GM12878 (cell line): ENCODE results near the gene MRGPRG. TPM values are rescaled to one million over a fixed set of nuclear protein-coding genes. Genes with fewer than 3 reads are reported as not detected.

Experiments used
- ATAC-seq: fragments of 200-7000 bp; cut with Tn5 transposase; 3 replicates; pipeline ENCODE4 v1.9.1; 2020; ENCODE audit warnings: mild to moderate bottlenecking, moderate library complexity
- BruUV-seq: library from RNA; stranded (reverse); fragments of 400-500 nt; replicated peaks from 2 replicates; lab custom pipeline; 2021; lab: Mats Ljungman, UMichigan
- CTCF ChIA-PET: fragments of 300-600 bp; sonication (Branson Sonifier 250); formaldehyde crosslinking; extraction: SDS; loops from one replicate; lab custom pipeline; 2021; ENCODE audit warnings: inconsistent platforms; lab: Yijun Ruan, JAX
- POLR2A ChIA-PET: fragments of 350-600 bp; formaldehyde crosslinking; extraction: SDS; loops from one replicate; lab custom pipeline; 2021; ENCODE audit warnings: inconsistent platforms; lab: Charles Lee
- RAD21 ChIA-PET: fragments of 300-600 bp; sonication (Branson Sonifier 250); formaldehyde crosslinking; loops from one replicate; lab custom pipeline; 2023; ENCODE audit warnings: antibody characterized with exemption; ENCODE audit not compliant: unreplicated experiment; lab: Charles Lee
- SMC1A ChIA-PET: fragments of 300-600 bp; sonication (Branson Sonifier 250); formaldehyde crosslinking; loops from one replicate; lab custom pipeline; 2023; ENCODE audit not compliant: unreplicated experiment, uncharacterized antibody; lab: Charles Lee
- DNase-seq: peaks from one replicate; pipeline ENCODE4 v3.0.0-alpha.2; 2011; ENCODE audit warnings: low read depth, low spot score
- FAIRE-seq: peaks from 3 replicates; lab custom pipeline; 2011; peaks lifted over from hg19 to GRCh38; lab: Jason Lieb, UNC
- H2AFZ ChIP-seq: 2 replicates; pipeline ENCODE4 v1.6.0; 2011; ENCODE audit warnings: low read depth, low read length, control low read depth; ENCODE audit not compliant: control insufficient read depth
- H3K27ac ChIP-seq: 2 replicates; pipeline ENCODE4 v1.5.1; 2011; ENCODE audit warnings: control low read depth; ENCODE audit not compliant: control insufficient read depth, insufficient read depth
- H3K27me3 ChIP-seq, 2 experiments: replicated peaks in 1 of 2; 2 replicates each; pipeline versions ENCODE4 v1.6.0 to v1.6.1; 2011; ENCODE audit warnings: low read length in 1 of 2; ENCODE audit not compliant: control insufficient read depth in 2 of 2, insufficient read depth in 2 of 2
- H3K36me3 ChIP-seq, 2 experiments: 2 replicates each; pipeline ENCODE4 v1.5.1; 2011; ENCODE audit warnings: low read length in 1 of 2; ENCODE audit not compliant: control insufficient read depth in 2 of 2, insufficient read depth in 2 of 2
- H3K4me1 ChIP-seq: 2 replicates; pipeline ENCODE4 v1.6.1; 2011; ENCODE audit warnings: mild to moderate bottlenecking, low read length, moderate library complexity, mixed read lengths; ENCODE audit not compliant: control insufficient read depth, insufficient read depth
- H3K4me2 ChIP-seq: 2 replicates; pipeline ENCODE4 v1.6.0; 2011; ENCODE audit warnings: control low read depth; ENCODE audit not compliant: control insufficient read depth, insufficient read depth
- H3K4me3 ChIP-seq: fragments of 200-600 bp; sonication (generic); 2 replicates; pipeline ENCODE4 v1.5.1; 2016
- H3K79me2 ChIP-seq: 2 replicates; pipeline ENCODE4 v1.6.0; 2011; ENCODE audit warnings: low read length; ENCODE audit not compliant: control insufficient read depth, insufficient read depth
- H3K9ac ChIP-seq: 2 replicates; pipeline ENCODE4 v1.8.0; 2011; ENCODE audit warnings: low read length, control low read depth, mixed read lengths; ENCODE audit not compliant: control insufficient read depth, insufficient read depth
- H3K9me3 ChIP-seq: replicated peaks from 3 replicates; pipeline ENCODE4 v1.5.1; 2011; ENCODE audit warnings: mild to moderate bottlenecking, low read length; ENCODE audit not compliant: control insufficient read depth, insufficient read depth
- H4K20me1 ChIP-seq: 2 replicates; pipeline ENCODE4 v1.6.0; 2011; ENCODE audit not compliant: control insufficient read depth, insufficient read depth
- CTCF ChIP-seq, 3 experiments: IDR thresholded peaks in 2 of 3; conservative IDR thresholded peaks in 1 of 3; 2 replicates each; pipeline ENCODE4 v1.5.1; 2011; ENCODE audit warnings: low read depth in 3 of 3, low read length in 3 of 3, mild to moderate bottlenecking in 3 of 3, control low read depth in 2 of 3, moderate library complexity in 2 of 3, inconsistent platforms in 1 of 3, mixed read lengths in 1 of 3; ENCODE audit not compliant: control insufficient read depth in 2 of 3, insufficient read depth in 1 of 3; ENCODE audit errors: extremely low read depth in 1 of 3
- FOS ChIP-seq: IDR thresholded peaks from 3 replicates; pipeline ENCODE4 v1.6.1; 2011; ENCODE audit warnings: borderline replicate concordance; ENCODE audit not compliant: insufficient read length; ENCODE audit errors: extremely low read depth
- IRF4 ChIP-seq: IDR thresholded peaks from 2 replicates; pipeline ENCODE4 v1.6.1; 2011; ENCODE audit warnings: low read depth, low read length
- IRF5 ChIP-seq: fragments of 450-650 bp; IDR thresholded peaks from 2 replicates; pipeline ENCODE4 v1.6.1; 2017; ENCODE audit warnings: borderline replicate concordance
- MAX ChIP-seq: IDR thresholded peaks from 2 replicates; pipeline ENCODE4 v1.6.1; 2012; ENCODE audit warnings: low read depth, low read length, improper control_type of control experiment
- MEF2A ChIP-seq: IDR thresholded peaks from 2 replicates; pipeline ENCODE4 v1.6.1; 2011; ENCODE audit warnings: low read depth, mild to moderate bottlenecking, low read length, moderate library complexity; ENCODE audit not compliant: insufficient read depth
- MEF2B ChIP-seq: fragments of 450-650 bp; IDR thresholded peaks from 2 replicates; pipeline ENCODE4 v1.6.1; 2018; ENCODE audit warnings: mild to moderate bottlenecking, moderate library complexity; ENCODE audit not compliant: partially characterized antibody, poor library complexity, severe bottlenecking
- MXI1 ChIP-seq: fragments of 150-350 bp; IDR thresholded peaks from 2 replicates; pipeline ENCODE4 v1.6.1; 2011; ENCODE audit warnings: low read depth, mild to moderate bottlenecking, inconsistent platforms, low read length, improper control_type of control experiment
- NFYB ChIP-seq: IDR thresholded peaks from 2 replicates; pipeline ENCODE4 v1.6.1; 2011; ENCODE audit warnings: low read depth, mild to moderate bottlenecking, low read length, improper control_type of control experiment, moderate library complexity; ENCODE audit not compliant: insufficient read depth
- NKRF ChIP-seq: fragments of 450-650 bp; conservative IDR thresholded peaks from 2 replicates; pipeline ENCODE4 v1.6.1; 2017; ENCODE audit warnings: mild to moderate bottlenecking, moderate library complexity
- NR2F1 ChIP-seq: fragments of 450-650 bp; conservative IDR thresholded peaks from 2 replicates; pipeline ENCODE4 v1.6.1; 2017; ENCODE audit warnings: mild to moderate bottlenecking
- SMAD1 ChIP-seq: fragments of 450-650 bp; IDR thresholded peaks from 2 replicates; pipeline ENCODE4 v1.6.1; 2018; ENCODE audit warnings: mild to moderate bottlenecking, low read depth; ENCODE audit not compliant: partially characterized antibody
- SREBF2 ChIP-seq: IDR thresholded peaks from 2 replicates; pipeline ENCODE4 v1.6.1; 2012; ENCODE audit warnings: mild to moderate bottlenecking, low read length
- TBL1XR1 ChIP-seq: IDR thresholded peaks from 2 replicates; pipeline ENCODE4 v1.6.1; 2012; ENCODE audit warnings: low read depth, low read length, improper control_type of control experiment
- USF1 ChIP-seq: IDR thresholded peaks from 2 replicates; pipeline ENCODE4 v1.6.1; 2011; ENCODE audit warnings: borderline replicate concordance, low read depth, mild to moderate bottlenecking, moderate library complexity, mixed read lengths, low read length; ENCODE audit not compliant: insufficient read depth; ENCODE audit errors: extremely low read length
- ZNF24 ChIP-seq: fragments of 450-650 bp; IDR thresholded peaks from 2 replicates; pipeline ENCODE4 v1.6.1; 2017; ENCODE audit warnings: antibody characterized with exemption, mild to moderate bottlenecking
- WGBS: methylation state at CpG from one replicate; pipeline ENCODE4 v1.1.6; 2016; ENCODE audit warnings: low lambda C conversion rate; ENCODE audit not compliant: insufficient replicate concordance, insufficient coverage; ENCODE audit errors: missing lambda C conversion rate; 5-methylcytosine and 5-hydroxymethylcytosine counted together
- in situ Hi-C: fragments of 300-500 bp; cut with MboI; formaldehyde crosslinking; loops from 9 replicates; pipeline ENCODE4 v1.14.3; 2018; ENCODE audit warnings: mixed read lengths
- intact Hi-C: fragments of 100-400 bp; cut with micrococcal nuclease; formaldehyde crosslinking; loops from one replicate; pipeline ENCODE4 v1.14.2; 2022; ENCODE audit not compliant: unreplicated experiment
- polyA plus RNA-seq, 11 experiments: library from polyadenylated mRNA; depleted of rRNA in 4 of 11; unstranded in 6 of 11; stranded (reverse) in 5 of 11; fragments of >200 nt; fragmentation: Nextera tagmentation in 4 of 11; fragmentation: Illumina TruSeq in 1 of 11; extraction: Ambion mirVana in 4 of 11; extraction: Trizol in 1 of 11; gene quantifications; 1 replicate in 1 of 11; 2 replicates in 10 of 11; pipeline versions ENCODE4 v1.2.1 to v1.2.3, GENCODE V29; 2011 to 2016; ENCODE audit warnings: inconsistent platforms in 2 of 11, missing spikeins in 2 of 11, low read depth in 1 of 11
- total RNA-seq, 4 experiments: library from RNA; depleted of rRNA in 3 of 4; stranded (reverse); fragments of >200 nt in 3 of 4; fragmentation: Illumina TruSeq in 1 of 4; extraction: Trizol in 1 of 4; gene quantifications; 2 replicates each; pipeline versions ENCODE4 v1.2.1 to v1.2.3, GENCODE V29; 2013 to 2021

MRGPRG gene
- total and polyA plus RNA-seq, 10 of the 15 experiments (the other 5 are each of a cell fraction or from before 2014, with no cell fraction given), result not detected

GRCh38 chr11:3174387-3174786 lies 44.2 kb downstream of the MRGPRG start (continued):
- no peak for TF ChIP-seq CTCF (IDR thresholded peaks at IDR 0.05 in 2 of 3, conservative IDR thresholded peaks at IDR 0.05 in 1 of 3; ENCODE audit: control insufficient read depth in 2 of 3, extremely low read depth in 1 of 3, insufficient read depth in 1 of 3, low read depth in 3 of 3, low read length in 3 of 3)
- TF ChIP-seq MEF2A, result no peak
- TF ChIP-seq NFYB, result no peak
- TF ChIP-seq MAX, result no peak
- TF ChIP-seq IRF4, result no peak
- TF ChIP-seq MEF2B, result no peak
- TF ChIP-seq, all 136 proteins: peak for 0

GRCh38 chr11:3173795-3174194 lies 44.8 kb downstream of the MRGPRG start:
- H3K27me3 ChIP-seq, result peaks cover 0 to 2% of the 10 kb centered on the region in 2 experiments; a peak in 1 of 4 replicates
- H3K4me2 ChIP-seq, result no peak overlapping the region
- no peak for TF ChIP-seq NKRF
- no peak for TF ChIP-seq FOS
- no peak for TF ChIP-seq ZNF24
- TF ChIP-seq NR2F1, result no peak
- no peak for TF ChIP-seq TBL1XR1
- TF ChIP-seq USF1, result no peak
- TF ChIP-seq SMAD1, result no peak
- no peak for TF ChIP-seq MXI1
- no peak for TF ChIP-seq SREBF2
- TF ChIP-seq IRF5, result no peak
- TF ChIP-seq, all 136 proteins: peak for 0
- BruUV-seq, result no TSS peak
- H3K4me1 ChIP-seq, result no peaks in the 10 kb centered on the region
- no peaks in the 10 kb centered on the region for H3K79me2 ChIP-seq
- ChIA-PET RAD21 (no interaction called here), SMC1A (no interaction called here), CTCF (no interaction called here), POLR2A (no interaction called here)
- H3K9me3 ChIP-seq, result no peaks in the 10 kb centered on the region; the same call in 2 of the 3 replicates
- DNase-seq (no peak), ATAC-seq (no peak), FAIRE-seq (peak; percentile 49)
- H3K9ac ChIP-seq, result no peak overlapping the region
- WGBS, result 42% methylated on average over 2 of the region's 2 CpGs
- no peak overlapping the region for H2AFZ ChIP-seq
- H3K4me3 ChIP-seq, result no peak overlapping the region
- in situ Hi-C loops (no loop called here), intact Hi-C loops (no loop called here)
- H3K36me3 ChIP-seq, result no peaks in the 10 kb centered on the region
- H4K20me1 ChIP-seq, result no peaks in the 10 kb centered on the region
- H3K27ac ChIP-seq, result no peak overlapping the region
